Nephron progenitor cell (in vitro differentiated cells): Measurements from ENCODE around the gene ST6GALNAC2.

Source experiments
- DNase-seq: peaks from one replicate; pipeline ENCODE4 v3.0.0; 2021
- H3K27ac Mint-ChIP-seq: 2 replicates; pipeline ENCODE4 v1.8.0; 2021; ENCODE audit warnings: mild to moderate bottlenecking, moderate library complexity, mixed read lengths
- H3K27me3 Mint-ChIP-seq: 2 replicates; pipeline ENCODE4 v1.8.0; 2021; ENCODE audit warnings: mild to moderate bottlenecking, low read depth, mixed read lengths; ENCODE audit not compliant: poor library complexity
- H3K36me3 Mint-ChIP-seq: 2 replicates; pipeline ENCODE4 v1.8.0; 2021; ENCODE audit warnings: low read depth, mixed read lengths
- H3K4me1 Mint-ChIP-seq: 2 replicates; pipeline ENCODE4 v1.8.0; 2021; ENCODE audit warnings: mixed read lengths
- H3K4me3 Mint-ChIP-seq: 2 replicates; pipeline ENCODE4 v1.8.0; 2021; ENCODE audit warnings: mild to moderate bottlenecking, moderate library complexity, mixed read lengths
- H3K9me3 Mint-ChIP-seq: 2 replicates; pipeline ENCODE4 v1.8.0; 2021; ENCODE audit warnings: mild to moderate bottlenecking, moderate library complexity, mixed read lengths
- CTCF ChIP-seq: fragments of 200-600 bp; sonication (generic); IDR thresholded peaks from 2 replicates; pipeline ENCODE4 v1.5.0; 2021; ENCODE audit warnings: antibody characterized with exemption

ST6GALNAC2 gene

GRCh38 chr17:76585649-76586593, at the start of gene ST6GALNAC2:
TSS of gene ST6GALNAC2 (minus strand) at chr17:76585860. CDS start at chr17:76585808, 52 bp downstream.
- Mint-ChIP-seq H3K36me3 (peaks cover 5% of the 10 kb centered on the region), H3K4me1 (peaks cover 39% of the 10 kb centered on the region), H3K4me3 (peak within 1 kb of the TSS; percentile 72), H3K27ac (no peak within 1 kb of the TSS), H3K9me3 (peaks cover 15% of the 10 kb centered on the region), H3K27me3 (peaks cover 94% of the 10 kb centered on the region)
- DNase-seq: peak; percentile 64
- no peak for TF ChIP-seq CTCF

DNA sequence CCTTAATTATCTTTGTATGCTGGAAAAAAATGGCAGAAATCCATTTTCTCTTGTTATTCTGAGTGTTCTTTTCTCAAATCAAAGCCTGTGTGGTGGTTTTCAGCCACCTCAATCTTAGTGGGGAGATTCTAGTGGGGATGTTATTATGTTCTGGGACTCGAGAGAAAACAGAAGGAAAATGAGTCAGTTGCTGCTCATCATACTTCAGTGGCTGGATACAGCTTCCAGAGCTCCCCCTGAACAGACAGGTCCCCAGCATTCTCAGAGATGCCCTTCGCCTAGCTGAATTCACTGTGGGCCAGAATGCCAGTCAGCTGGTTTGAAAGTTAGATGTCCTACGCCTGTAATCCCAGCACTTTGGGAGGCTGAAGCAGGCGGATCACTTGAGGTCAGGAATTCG, 49.4 kb upstream of the ST6GALNAC2 start:
- no peak overlapping the region for H3K4me3 Mint-ChIP-seq
- TF ChIP-seq CTCF: no peak
- DNase-seq: no peak
- H3K4me1 Mint-ChIP-seq: peaks cover 62% of the 10 kb centered on the region
- H3K36me3 Mint-ChIP-seq: no peaks in the 10 kb centered on the region
- H3K9me3 Mint-ChIP-seq: no peaks in the 10 kb centered on the region
- H3K27ac Mint-ChIP-seq: no peak overlapping the region
- no peaks in the 10 kb centered on the region for H3K27me3 Mint-ChIP-seq

- Mint-ChIP-seq H3K36me3 (no peaks in the 10 kb centered on the region), H3K27me3 (peaks cover 3% of the 10 kb centered on the region), H3K9me3 (no peaks in the 10 kb centered on the region), H3K27ac (no peak overlapping the region), H3K4me3 (no peak overlapping the region), H3K4me1 (peaks cover 62% of the 10 kb centered on the region)
- no peak for DNase-seq
- no peak for TF ChIP-seq CTCF
These were observed 48.1 kb upstream of the ST6GALNAC2 start for GRCh38 chr17:76633628-76634328.

DNA sequence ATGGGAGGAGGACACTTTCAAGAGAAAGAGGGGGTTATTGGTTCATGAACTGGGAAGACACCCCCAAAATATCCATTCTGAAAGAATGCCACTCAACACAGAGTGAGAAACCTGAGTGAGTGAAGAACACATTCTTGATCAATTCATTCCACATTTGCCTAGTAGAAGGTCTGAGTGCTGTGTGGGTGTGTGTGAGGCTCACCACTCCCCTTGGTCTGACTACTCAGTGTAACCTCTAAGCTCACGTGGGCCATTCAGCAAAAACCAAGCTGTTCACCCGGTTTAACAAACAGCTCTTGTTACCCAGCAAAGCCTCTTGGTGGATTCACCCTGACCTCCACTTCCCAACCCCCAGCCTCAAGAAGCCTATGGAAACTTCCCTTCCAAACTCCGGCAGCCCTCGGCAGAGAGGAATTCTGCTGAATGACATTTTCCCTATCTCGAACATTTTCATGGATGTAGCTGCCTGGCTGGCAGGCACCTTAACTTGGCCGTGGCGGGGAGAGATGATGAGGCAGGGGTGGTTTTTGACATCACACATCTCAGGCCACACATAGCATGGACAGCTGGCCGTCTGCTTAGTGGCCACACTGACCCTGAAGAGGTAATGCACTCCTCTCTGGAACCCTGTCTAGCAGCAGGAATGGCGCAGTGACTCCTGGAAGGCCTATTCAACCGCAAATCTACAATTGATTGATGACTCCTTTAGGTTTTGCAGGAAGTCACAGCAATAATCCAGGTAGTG, 46.3 kb upstream of the ST6GALNAC2 start:
- Mint-ChIP-seq H3K36me3 (no peaks in the 10 kb centered on the region), H3K9me3 (no peaks in the 10 kb centered on the region), H3K4me1 (peaks cover 53% of the 10 kb centered on the region), H3K4me3 (no peak overlapping the region), H3K27me3 (peaks cover 11% of the 10 kb centered on the region), H3K27ac (peak overlapping the region; percentile 81)
- TF ChIP-seq CTCF: no peak
- DNase-seq: no peak

- TF ChIP-seq CTCF: no peak
- Mint-ChIP-seq H3K27ac (no peak overlapping the region), H3K4me3 (no peak overlapping the region), H3K36me3 (no peaks in the 10 kb centered on the region), H3K27me3 (peaks cover 19% of the 10 kb centered on the region), H3K9me3 (no peaks in the 10 kb centered on the region), H3K4me1 (peaks cover 45% of the 10 kb centered on the region)
- DNase-seq: no peak
These were observed 44.5 kb upstream of the ST6GALNAC2 start for GRCh38 chr17:76630151-76630550.
